Keratinocyte (primary cell): ENCODE measurements around the gene CCDC192. TPM values are rescaled to one million over a fixed set of nuclear protein-coding genes. Genes with fewer than 3 reads are reported as not detected.

ENCODE experiments used
- DNase-seq: peaks from one replicate; pipeline ENCODE4 v3.0.0-alpha.2; 2011; ENCODE audit warnings: low read depth, missing footprints, low spot score
- FAIRE-seq: peaks from 2 replicates; lab custom pipeline; 2011; peaks lifted over from hg19 to GRCh38; lab: Jason Lieb, UNC
- H2AFZ ChIP-seq: 2 replicates; pipeline ENCODE4 v1.6.0; 2012; ENCODE audit warnings: low read length, control low read depth, inconsistent platforms; ENCODE audit not compliant: control insufficient read depth
- H3K27ac ChIP-seq: 2 replicates; pipeline ENCODE4 v1.5.1; 2011; ENCODE audit warnings: low read length; ENCODE audit not compliant: control insufficient read depth, insufficient read depth
- H3K27me3 ChIP-seq: 3 replicates; pipeline ENCODE4 v1.6.0; 2011; ENCODE audit warnings: low read length; ENCODE audit not compliant: control insufficient read depth, insufficient read depth; ENCODE audit errors: extremely low read depth
- H3K36me3 ChIP-seq, 2 experiments: 2 replicates in 1 of 2; 3 replicates in 1 of 2; pipeline ENCODE4 v1.5.1; 2011; ENCODE audit warnings: low read length in 2 of 2, mild to moderate bottlenecking in 1 of 2; ENCODE audit not compliant: control insufficient read depth in 2 of 2, insufficient read depth in 2 of 2; ENCODE audit errors: extremely low read depth in 1 of 2
- H3K4me1 ChIP-seq: 3 replicates; pipeline ENCODE4 v1.5.1; 2011; ENCODE audit warnings: low read length; ENCODE audit not compliant: control insufficient read depth, insufficient read depth; ENCODE audit errors: extremely low read depth
- H3K4me2 ChIP-seq: 3 replicates; pipeline ENCODE4 v1.6.0; 2011; ENCODE audit warnings: low read depth, low read length; ENCODE audit not compliant: control insufficient read depth, insufficient read depth; ENCODE audit errors: extremely low read depth
- H3K4me3 ChIP-seq, 3 experiments: fragments of 200-600 bp in 1 of 3; sonication (generic) in 1 of 3; 2 replicates in 2 of 3; 3 replicates in 1 of 3; pipeline ENCODE4 v1.5.1; 2011 to 2016; ENCODE audit warnings: low read length in 3 of 3, mild to moderate bottlenecking in 3 of 3, control low read depth in 2 of 3, inconsistent platforms in 1 of 3, low read depth in 1 of 3, mixed read lengths in 1 of 3, mixed run types in 1 of 3, moderate library complexity in 1 of 3; ENCODE audit not compliant: control insufficient read depth in 2 of 3, insufficient read depth in 2 of 3; ENCODE audit errors: extremely low read depth in 1 of 3
- H3K79me2 ChIP-seq: 2 replicates; pipeline ENCODE4 v1.6.0; 2012; ENCODE audit warnings: low read length; ENCODE audit not compliant: control insufficient read depth, insufficient read depth
- H3K9ac ChIP-seq: 3 replicates; pipeline ENCODE4 v1.6.0; 2011; ENCODE audit warnings: low read length; ENCODE audit not compliant: control insufficient read depth, insufficient read depth; ENCODE audit errors: extremely low read depth
- H3K9me1 ChIP-seq: 3 replicates; pipeline ENCODE4 v1.6.0; 2011; ENCODE audit warnings: low read length; ENCODE audit not compliant: control insufficient read depth, insufficient read depth; ENCODE audit errors: extremely low read depth
- H3K9me3 ChIP-seq: 2 replicates; pipeline ENCODE4 v1.5.1; 2012; ENCODE audit warnings: low read depth, low read length; ENCODE audit not compliant: control insufficient read depth
- H4K20me1 ChIP-seq: 3 replicates; pipeline ENCODE4 v1.6.0; 2011; ENCODE audit warnings: low read length; ENCODE audit not compliant: control insufficient read depth, insufficient read depth; ENCODE audit errors: extremely low read depth
- EZH2 ChIP-seq: IDR thresholded peaks from one replicate; pipeline ENCODE4 v1.6.1; 2012; ENCODE audit warnings: inconsistent platforms, mild to moderate bottlenecking, low read length, moderate library complexity
- dilution Hi-C: fragments of 300-500 bp; cut with MboI; formaldehyde crosslinking; loops from one replicate; pipeline ENCODE4 v1.7.0; 2020; ENCODE audit warnings: low sequenced_read_pairs; ENCODE audit not compliant: extremely low pct_ligation_motif_present
- polyA plus RNA-seq, 5 experiments: library from polyadenylated mRNA; depleted of rRNA in 3 of 5; stranded (reverse) in 3 of 5; stranded (forward) in 1 of 5; unstranded in 1 of 5; fragments of >200 nt; gene quantifications; 1 replicate in 1 of 5; 2 replicates in 3 of 5; 3 replicates in 1 of 5; pipeline versions ENCODE4 v1.2.1 to v1.2.3, GENCODE V29; 2011 to 2012; ENCODE audit warnings: missing spikeins in 2 of 5, low read depth in 1 of 5, low replicate concordance in 1 of 5
- TF ChIP-seq, protein P1 (sequence below), 3 experiments: IDR thresholded peaks in 1 of 3; conservative IDR thresholded peaks in 1 of 3; optimal IDR thresholded peaks in 1 of 3; 2 replicates in 2 of 3; 3 replicates in 1 of 3; pipeline versions ENCODE3 to v1.5.1; 2011; ENCODE audit warnings: low read length in 3 of 3, mild to moderate bottlenecking in 3 of 3, moderate library complexity in 2 of 3, control low read depth in 1 of 3, inconsistent platforms in 1 of 3; ENCODE audit not compliant: insufficient read depth in 2 of 3; ENCODE audit errors: extremely low read depth in 1 of 3

Gene CCDC192
- polyA plus RNA-seq, 1 donor (not counting 4 experiments of a cell fraction or from before 2014, with no cell fraction given) = not detected

DNA sequence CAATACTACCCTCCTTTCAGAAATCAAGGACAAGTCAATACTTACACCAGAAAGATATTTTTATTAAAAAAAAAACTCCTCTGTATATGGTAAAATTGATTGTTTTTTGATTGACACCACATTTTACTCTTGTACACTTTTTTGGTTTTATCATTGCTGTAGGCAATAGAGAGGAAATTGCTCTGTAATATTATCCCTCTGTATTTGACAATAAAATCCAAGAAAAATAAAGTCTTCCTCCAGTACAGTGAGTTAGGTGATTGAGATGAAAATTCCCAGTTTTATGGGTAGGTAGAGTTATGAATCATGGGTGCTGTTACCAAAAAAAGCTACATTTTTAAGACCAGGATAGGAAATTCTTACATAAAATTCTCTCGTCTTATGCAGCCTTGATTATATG is 22.6 kb upstream of the CCDC192 start:
- DNase-seq (no peak), FAIRE-seq (no peak)
- no peak overlapping the region for H3K4me3 ChIP-seq
- no peak overlapping the region for H3K9ac ChIP-seq
- H2AFZ ChIP-seq = no peak overlapping the region
- no peak overlapping the region for H3K27ac ChIP-seq
- H4K20me1 ChIP-seq = no peaks in the 10 kb centered on the region
- no peaks in the 10 kb centered on the region for H3K79me2 ChIP-seq
- dilution Hi-C loops = no loop called here
- H3K9me1 ChIP-seq = no peaks in the 10 kb centered on the region
- TF ChIP-seq, protein P1, sequence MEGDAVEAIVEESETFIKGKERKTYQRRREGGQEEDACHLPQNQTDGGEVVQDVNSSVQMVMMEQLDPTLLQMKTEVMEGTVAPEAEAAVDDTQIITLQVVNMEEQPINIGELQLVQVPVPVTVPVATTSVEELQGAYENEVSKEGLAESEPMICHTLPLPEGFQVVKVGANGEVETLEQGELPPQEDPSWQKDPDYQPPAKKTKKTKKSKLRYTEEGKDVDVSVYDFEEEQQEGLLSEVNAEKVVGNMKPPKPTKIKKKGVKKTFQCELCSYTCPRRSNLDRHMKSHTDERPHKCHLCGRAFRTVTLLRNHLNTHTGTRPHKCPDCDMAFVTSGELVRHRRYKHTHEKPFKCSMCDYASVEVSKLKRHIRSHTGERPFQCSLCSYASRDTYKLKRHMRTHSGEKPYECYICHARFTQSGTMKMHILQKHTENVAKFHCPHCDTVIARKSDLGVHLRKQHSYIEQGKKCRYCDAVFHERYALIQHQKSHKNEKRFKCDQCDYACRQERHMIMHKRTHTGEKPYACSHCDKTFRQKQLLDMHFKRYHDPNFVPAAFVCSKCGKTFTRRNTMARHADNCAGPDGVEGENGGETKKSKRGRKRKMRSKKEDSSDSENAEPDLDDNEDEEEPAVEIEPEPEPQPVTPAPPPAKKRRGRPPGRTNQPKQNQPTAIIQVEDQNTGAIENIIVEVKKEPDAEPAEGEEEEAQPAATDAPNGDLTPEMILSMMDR (optimal IDR thresholded peaks at IDR 0.05 in 1 of 3, IDR thresholded peaks at IDR 0.05 in 1 of 3, conservative IDR thresholded peaks at IDR 0.05 in 1 of 3; ENCODE audit: extremely low read depth in 1 of 3, insufficient read depth in 2 of 3, low read length in 3 of 3) = no peak
- TF ChIP-seq EZH2 = no peak
- H3K9me3 ChIP-seq = no peaks in the 10 kb centered on the region
- peaks cover 2% of the 10 kb centered on the region for H3K4me1 ChIP-seq
- H3K36me3 ChIP-seq = no peaks in the 10 kb centered on the region
- H3K4me2 ChIP-seq = no peak overlapping the region
- no peaks in the 10 kb centered on the region for H3K27me3 ChIP-seq

DNA sequence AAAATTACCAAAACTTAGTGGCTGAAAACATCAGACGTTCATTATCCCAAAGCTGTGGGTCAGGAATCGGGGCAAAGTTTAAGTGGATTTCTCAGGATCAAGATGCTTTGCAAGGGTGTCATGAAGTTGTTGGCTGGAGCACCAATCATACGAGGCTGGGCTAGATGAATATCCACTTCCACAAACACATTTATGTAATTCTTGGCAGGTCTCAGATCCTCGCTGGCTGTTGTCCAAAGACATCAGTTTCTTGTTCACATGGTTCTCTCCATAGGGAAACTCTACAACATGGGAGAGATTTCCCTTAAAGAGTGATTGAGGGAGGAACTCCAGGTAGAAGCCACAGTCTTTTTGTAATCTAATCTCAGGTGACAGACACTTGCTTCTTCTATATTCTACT is 20.2 kb upstream of the CCDC192 start:
- Histone ChIP-seq H3K4me1 (peaks cover 2% of the 10 kb centered on the region), H3K9me3 (no peaks in the 10 kb centered on the region), H3K4me3 (no peak overlapping the region), H3K9me1 (no peaks in the 10 kb centered on the region), H3K27ac (no peak overlapping the region), H3K27me3 (no peaks in the 10 kb centered on the region), H3K79me2 (no peaks in the 10 kb centered on the region), H2AFZ (no peak overlapping the region), H3K36me3 (no peaks in the 10 kb centered on the region), H4K20me1 (no peaks in the 10 kb centered on the region), H3K9ac (no peak overlapping the region), H3K4me2 (no peak overlapping the region)
- DNase-seq (no peak), FAIRE-seq (no peak)
- TF ChIP-seq, protein P1 (optimal IDR thresholded peaks at IDR 0.05 in 1 of 3, IDR thresholded peaks at IDR 0.05 in 1 of 3, conservative IDR thresholded peaks at IDR 0.05 in 1 of 3; ENCODE audit: extremely low read depth in 1 of 3, insufficient read depth in 2 of 3, low read length in 3 of 3) = no peak
- TF ChIP-seq EZH2 = no peak
- dilution Hi-C loops = no loop called here
